A549 (cell line): Measurements from ENCODE around the gene DCXR. TPM values are rescaled to one million over a fixed set of nuclear protein-coding genes. Genes with fewer than 3 reads are reported as not detected.

Source experiments
- ATAC-seq, 2 experiments: fragments of 200-7000 bp in 1 of 2; fragments of >200 bp in 1 of 2; cut with Nextera tagmentation in 1 of 2; cut with Tn5 transposase in 1 of 2; 3 replicates each; pipeline versions ENCODE4 v1.8.0 to v1.9.1; 2018 to 2020; ENCODE audit warnings: mild to moderate bottlenecking in 1 of 2, moderate library complexity in 1 of 2
- CTCF ChIA-PET: fragments of 300-600 bp; sonication (Branson Sonifier 250); formaldehyde crosslinking; extraction: SDS; loops from one replicate; lab custom pipeline; 2021; ENCODE audit warnings: antibody characterized with exemption, inconsistent platforms; lab: Yijun Ruan, JAX
- POLR2A ChIA-PET: fragments of 350-600 bp; formaldehyde crosslinking; extraction: SDS; loops from one replicate; lab custom pipeline; 2021; ENCODE audit warnings: antibody characterized with exemption, inconsistent platforms; lab: Yijun Ruan, JAX
- DNase-seq, 2 experiments: peaks; one replicate each; pipeline versions ENCODE4 v3.0.0 to v3.0.0-alpha.2; 2011 to 2016; ENCODE audit warnings: low read depth in 1 of 2, low spot score in 1 of 2
- FAIRE-seq: peaks from 2 replicates; lab custom pipeline; 2011; peaks lifted over from hg19 to GRCh38; lab: Jason Lieb, UNC
- H3K27ac ChIP-seq, 2 experiments: fragments of >200 bp; sonication (Bioruptor Twin); formaldehyde crosslinking; 3 replicates each; pipeline ENCODE4 v1.5.1; 2016 to 2017
- H3K4me1 ChIP-seq: fragments of >200 bp; sonication (Bioruptor Twin); formaldehyde crosslinking; 3 replicates; pipeline ENCODE4 v1.6.1; 2016
- H3K4me2 ChIP-seq: fragments of >200 bp; sonication (Bioruptor Twin); formaldehyde crosslinking; 3 replicates; pipeline ENCODE4 v1.6.1; 2016
- H3K4me3 ChIP-seq: fragments of >200 bp; sonication (Bioruptor Twin); formaldehyde crosslinking; 3 replicates; pipeline ENCODE4 v1.5.1; 2016
- H3K9me3 ChIP-seq: fragments of >200 bp; sonication (Bioruptor Twin); formaldehyde crosslinking; 3 replicates; pipeline ENCODE4 v1.6.1; 2016
- BHLHE40 ChIP-seq: IDR thresholded peaks from 2 replicates; pipeline ENCODE4 v1.6.1; 2012; ENCODE audit warnings: low read depth, low read length, inconsistent platforms
- CBX2 ChIP-seq: fragments of 200-600 bp; sonication (generic); IDR thresholded peaks from 2 replicates; pipeline ENCODE4 v1.6.1; 2016; ENCODE audit warnings: low read depth, mild to moderate bottlenecking, borderline replicate concordance
- CEBPB ChIP-seq, 2 experiments: fragments of >200 bp in 1 of 2; sonication (Bioruptor Twin) in 1 of 2; formaldehyde crosslinking in 1 of 2; IDR thresholded peaks; 2 replicates each; pipeline ENCODE4 v1.6.1; 2012 to 2016
- FOSL2 ChIP-seq, 2 experiments: fragments of 450-650 bp in 1 of 2; fragments of >200 bp in 1 of 2; sonication (Bioruptor Twin) in 1 of 2; formaldehyde crosslinking; IDR thresholded peaks; 2 replicates each; pipeline versions ENCODE4 v1.5.0 to v1.6.1; 2016 to 2020; ENCODE audit warnings: mild to moderate bottlenecking in 1 of 2, moderate library complexity in 1 of 2
- FOXS1 ChIP-seq: fragments of 250-450 bp; sonication (Bioruptor Pico); IDR thresholded peaks from 2 replicates; pipeline ENCODE4 v1.5.0; 2020; ENCODE audit warnings: mild to moderate bottlenecking, moderate library complexity
- HOXA7 ChIP-seq: fragments of 250-450 bp; sonication (Bioruptor Pico); IDR thresholded peaks from 2 replicates; pipeline ENCODE4 v1.5.0; 2020; ENCODE audit warnings: mild to moderate bottlenecking, moderate library complexity
- JUNB ChIP-seq: fragments of >200 bp; sonication (Bioruptor Twin); formaldehyde crosslinking; IDR thresholded peaks from 2 replicates; pipeline ENCODE4 v1.6.1; 2016
- POLR2A ChIP-seq: IDR thresholded peaks from 2 replicates; pipeline ENCODE4 v1.6.1; 2012; ENCODE audit warnings: mild to moderate bottlenecking, low read length
- RAD21 ChIP-seq, 2 experiments: fragments of >200 bp in 1 of 2; sonication (Bioruptor Twin) in 1 of 2; formaldehyde crosslinking in 1 of 2; IDR thresholded peaks in 1 of 2; conservative IDR thresholded peaks in 1 of 2; 2 replicates in 1 of 2; 3 replicates in 1 of 2; pipeline ENCODE4 v1.6.1; 2012 to 2018; ENCODE audit warnings: inconsistent platforms in 1 of 2
- SREBF2 ChIP-seq: fragments of 450-650 bp; IDR thresholded peaks from 2 replicates; pipeline ENCODE4 v1.6.1; 2014; ENCODE audit warnings: mild to moderate bottlenecking, moderate library complexity
- ZFP36 ChIP-seq: fragments of 450-650 bp; IDR thresholded peaks from 2 replicates; pipeline ENCODE4 v1.6.1; 2014; ENCODE audit warnings: borderline replicate concordance; ENCODE audit not compliant: partially characterized antibody
- ZNF302 ChIP-seq: fragments of 250-450 bp; sonication (Bioruptor Pico); IDR thresholded peaks from 2 replicates; pipeline ENCODE4 v1.9.0; 2021; ENCODE audit warnings: inconsistent platforms, mild to moderate bottlenecking, moderate library complexity
- WGBS: methylation state at CpG from one replicate; pipeline ENCODE4 v1.1.6; 2017; ENCODE audit errors: missing lambda C conversion rate; 5-methylcytosine and 5-hydroxymethylcytosine counted together
- polyA plus RNA-seq, 4 experiments: library from polyadenylated mRNA; depleted of rRNA in 3 of 4; stranded (reverse); fragments of >200 nt; fragmentation: RNase III in 1 of 4; extraction: RNeasy Plus Mini Kit Qiagen cat#74134 plus additional on column Dnase treatment in 1 of 4; gene quantifications; 2 replicates in 3 of 4; 3 replicates in 1 of 4; pipeline ENCODE4 v1.2.3, GENCODE V29; 2011 to 2017
- TF ChIP-seq, protein P1 (sequence below): IDR thresholded peaks from 2 replicates; pipeline ENCODE4 v1.6.1; 2012
- TF ChIP-seq, protein P2 (sequence below): fragments of >200 bp; sonication (Bioruptor Twin); formaldehyde crosslinking; IDR thresholded peaks from 3 replicates; pipeline ENCODE4 v1.6.1; 2016
- TF ChIP-seq, protein P3 (sequence below): fragments of 250-450 bp; sonication (Bioruptor Pico); IDR thresholded peaks from 2 replicates; pipeline ENCODE4 v1.5.0; 2021; ENCODE audit warnings: mild to moderate bottlenecking, moderate library complexity, borderline replicate concordance
- TF ChIP-seq, protein P4 (sequence below): fragments of 200-600 bp; sonication (generic); IDR thresholded peaks from 2 replicates; pipeline ENCODE4 v1.6.1; 2016; ENCODE audit warnings: antibody characterized with exemption, mild to moderate bottlenecking, moderate library complexity
- TF ChIP-seq, protein P5 (sequence below): IDR thresholded peaks from 2 replicates; pipeline ENCODE4 v1.6.1; 2012; ENCODE audit warnings: low read depth, borderline replicate concordance

DCXR gene
- polyA plus RNA-seq, 2 of the 4 experiments (the other 2 are of a cell fraction), result 39.3 to 70.7 TPM

DNA sequence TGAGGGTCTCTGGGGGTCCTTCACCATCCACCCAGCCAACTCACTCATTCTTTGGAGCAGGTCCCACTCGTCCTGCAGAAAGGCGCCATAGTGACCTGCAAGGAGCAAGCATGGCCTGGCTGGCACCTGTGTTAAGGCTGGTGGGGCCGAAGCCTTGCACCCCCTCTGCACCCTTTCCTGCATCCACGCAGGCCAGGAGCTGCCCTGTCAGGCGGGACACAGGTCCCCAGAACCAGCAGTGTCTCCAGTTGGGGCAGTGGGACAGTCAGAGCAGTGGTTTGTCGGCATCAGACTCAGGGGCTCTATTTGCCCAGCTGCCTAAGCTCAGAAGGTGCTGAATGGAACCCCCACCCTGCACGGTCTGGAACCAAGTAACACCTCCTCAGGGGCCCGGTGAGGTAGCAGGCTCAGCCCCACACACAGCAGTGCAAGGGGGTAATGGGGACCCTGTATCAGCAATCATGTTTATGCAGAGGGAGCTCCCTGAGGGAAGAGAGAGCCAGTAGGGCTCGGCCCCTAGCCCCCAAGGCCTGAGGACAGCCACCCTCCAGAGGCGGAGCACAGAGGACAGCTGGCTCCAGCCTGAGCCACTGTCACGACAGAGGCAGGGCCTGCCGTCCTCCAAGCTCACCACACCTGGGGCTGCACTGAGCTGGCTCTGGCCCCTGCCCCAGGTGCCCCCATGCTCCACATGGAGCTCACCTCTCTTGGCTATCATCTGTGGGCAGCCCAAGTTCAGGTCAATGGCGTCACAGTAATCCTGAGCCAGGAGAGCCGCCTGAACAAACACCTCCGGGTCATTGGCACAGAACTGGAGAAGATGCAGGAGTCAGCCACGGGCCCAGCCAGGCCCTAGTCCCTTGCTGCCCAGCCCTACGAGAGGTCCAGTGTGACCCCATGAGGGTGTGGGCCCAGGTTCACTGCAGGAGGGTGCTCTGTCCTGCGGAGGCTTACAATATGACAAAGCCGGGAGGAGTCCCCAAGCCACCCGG lies 26.2 kb upstream of the DCXR start:
- WGBS, result 81% methylated on average over 19 of the region's 20 CpGs
- H3K4me3 ChIP-seq, result peak overlapping the region; percentile 94; the same call in 1 of the 3 replicates
- H3K4me1 ChIP-seq, result peaks cover 19% of the 10 kb centered on the region
- ATAC-seq (no peak), FAIRE-seq (no peak), DNase-seq (no peak)
- no peaks in the 10 kb centered on the region for H3K9me3 ChIP-seq
- TF ChIP-seq CBX2, result no peak
- TF ChIP-seq, protein P1, sequence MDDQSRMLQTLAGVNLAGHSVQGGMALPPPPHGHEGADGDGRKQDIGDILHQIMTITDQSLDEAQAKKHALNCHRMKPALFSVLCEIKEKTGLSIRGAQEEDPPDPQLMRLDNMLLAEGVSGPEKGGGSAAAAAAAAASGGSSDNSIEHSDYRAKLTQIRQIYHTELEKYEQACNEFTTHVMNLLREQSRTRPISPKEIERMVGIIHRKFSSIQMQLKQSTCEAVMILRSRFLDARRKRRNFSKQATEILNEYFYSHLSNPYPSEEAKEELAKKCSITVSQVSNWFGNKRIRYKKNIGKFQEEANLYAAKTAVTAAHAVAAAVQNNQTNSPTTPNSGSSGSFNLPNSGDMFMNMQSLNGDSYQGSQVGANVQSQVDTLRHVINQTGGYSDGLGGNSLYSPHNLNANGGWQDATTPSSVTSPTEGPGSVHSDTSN, result no peak
- no peak for TF ChIP-seq ZNF302 (CRISPR knock-in tag)
- H3K27ac ChIP-seq, result no peak overlapping the region
- H3K4me2 ChIP-seq, result peak overlapping the region; percentile 99
- ChIA-PET CTCF (interaction anchor here (1.1 to 21.7 kb wide), 6 partner anchors 9 to 104 kb away, joined by 3 to 191 read pairs (median 16); partner anchors contain the start of genes DCXR, GPS1, NOTUM and RAC3), POLR2A (interaction anchor here (1.0 to 3.1 kb wide), 3 partner anchors 35 to 41 kb away, joined by 3 to 11 read pairs (median 4); partner anchors contain the start of genes CENPX, FASN and LRRC45)

DNA sequence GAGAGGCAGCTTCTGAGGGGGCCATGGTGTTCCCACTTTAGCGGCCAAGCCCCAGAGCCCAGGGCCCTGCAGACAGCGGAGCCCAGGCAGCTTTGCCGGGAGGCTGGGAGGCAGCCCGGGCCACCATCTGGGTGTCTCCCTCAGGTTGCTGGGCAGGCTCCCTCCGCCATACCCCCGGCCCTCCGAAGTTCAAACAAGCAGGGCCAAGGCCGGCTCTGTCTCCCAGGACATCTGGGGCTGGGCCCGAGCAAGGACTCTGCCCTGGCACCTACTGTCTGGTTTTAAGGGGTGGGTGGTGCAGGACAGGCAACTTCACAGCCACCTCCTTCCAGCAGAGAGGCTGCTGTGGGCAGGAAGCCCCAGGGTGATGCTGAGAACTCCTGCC lies 25.5 kb upstream of the DCXR start:
- DNase-seq, result no peak
- ATAC-seq, result no peak
- no peak overlapping the region for H3K4me2 ChIP-seq
- H3K9me3 ChIP-seq, result no peaks in the 10 kb centered on the region
- ChIA-PET POLR2A (interaction anchor here (1.0 kb wide), 1 partner anchor 36 kb away, joined by 4 read pairs; no protein-coding TSS in a partner anchor), CTCF (interaction anchor here (0.6 to 21.7 kb wide), 5 partner anchors 25 to 103 kb away, joined by 3 to 191 read pairs (median 13); partner anchors contain the start of genes DCXR, NOTUM and RAC3)
- no peak overlapping the region for H3K27ac ChIP-seq
- H3K4me1 ChIP-seq, result peaks cover 19% of the 10 kb centered on the region
- TF ChIP-seq, protein P2, sequence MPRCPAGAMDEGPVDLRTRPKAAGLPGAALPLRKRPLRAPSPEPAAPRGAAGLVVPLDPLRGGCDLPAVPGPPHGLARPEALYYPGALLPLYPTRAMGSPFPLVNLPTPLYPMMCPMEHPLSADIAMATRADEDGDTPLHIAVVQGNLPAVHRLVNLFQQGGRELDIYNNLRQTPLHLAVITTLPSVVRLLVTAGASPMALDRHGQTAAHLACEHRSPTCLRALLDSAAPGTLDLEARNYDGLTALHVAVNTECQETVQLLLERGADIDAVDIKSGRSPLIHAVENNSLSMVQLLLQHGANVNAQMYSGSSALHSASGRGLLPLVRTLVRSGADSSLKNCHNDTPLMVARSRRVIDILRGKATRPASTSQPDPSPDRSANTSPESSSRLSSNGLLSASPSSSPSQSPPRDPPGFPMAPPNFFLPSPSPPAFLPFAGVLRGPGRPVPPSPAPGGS, result no peak
- no peak for TF ChIP-seq SREBF2
- FAIRE-seq, result no peak
- no peak overlapping the region for H3K4me3 ChIP-seq
- WGBS, result 94% methylated on average over 9 of the region's 9 CpGs

DNA sequence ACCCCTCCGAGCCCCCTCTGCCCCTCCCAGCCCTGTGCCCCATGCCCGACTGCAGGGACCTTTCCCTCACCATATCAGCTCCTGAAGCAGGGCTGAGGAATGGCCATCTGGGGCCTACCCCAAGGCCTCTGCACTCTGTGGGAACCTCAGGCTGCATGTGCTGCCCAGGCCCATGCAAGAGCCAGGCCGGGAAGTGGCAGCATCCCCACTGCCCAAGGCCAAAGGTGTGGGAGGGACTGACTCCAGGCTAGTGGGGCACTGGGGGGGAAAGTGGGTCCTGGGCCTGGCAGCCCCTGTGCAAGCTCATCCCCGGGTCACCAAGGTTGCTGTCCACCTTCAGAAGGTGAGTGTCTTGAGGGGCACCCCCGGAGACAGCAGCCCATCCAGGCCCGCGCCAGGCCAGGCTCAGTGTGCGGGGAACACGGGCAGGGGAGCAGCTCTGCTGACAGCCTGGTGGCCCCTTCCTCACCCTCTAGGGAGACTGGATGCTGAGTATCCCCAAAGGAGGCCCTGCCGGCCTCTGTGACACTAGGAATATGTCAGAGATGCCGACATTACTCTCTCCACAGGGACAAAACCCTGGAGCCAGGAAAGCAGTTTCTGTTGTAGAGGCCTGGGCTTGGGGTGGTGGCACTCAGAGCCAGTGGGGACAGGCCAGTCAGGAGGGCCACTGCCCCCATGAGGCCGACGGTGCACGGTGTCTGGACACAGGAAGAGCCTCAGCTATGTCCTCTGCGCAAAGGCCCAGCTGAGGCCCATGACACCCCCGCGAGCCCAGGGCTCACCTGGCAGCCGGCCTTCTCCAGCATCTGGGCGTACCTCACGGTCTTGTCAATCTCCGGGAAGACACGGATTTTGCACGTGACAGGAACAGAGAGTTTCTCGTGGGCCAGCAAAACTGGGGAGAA lies 24.8 kb upstream of the DCXR start:
- Histone ChIP-seq H3K9me3 (no peaks in the 10 kb centered on the region), H3K27ac (no peak overlapping the region), H3K4me1 (peaks cover 19% of the 10 kb centered on the region), H3K4me2 (no peak overlapping the region), H3K4me3 (no peak overlapping the region)
- 89% methylated on average over 20 of the region's 24 CpGs for WGBS
- CTCF ChIA-PET, result interaction anchor here (0.6 to 21.7 kb wide), 7 partner anchors 10 to 102 kb away, joined by 3 to 191 read pairs (median 3); partner anchors contain the start of genes DCXR, GPS1, NOTUM and RAC3
- ATAC-seq, result peak; percentile 27 to 33; a peak in 4 of 6 replicates
- no peak for DNase-seq
- FAIRE-seq, result no peak
- POLR2A ChIA-PET, result interaction anchor here (1.0 kb wide), 1 partner anchor 36 kb away, joined by 4 read pairs; no protein-coding TSS in a partner anchor
- no peak for TF ChIP-seq RAD21 (conservative IDR thresholded peaks at IDR 0.05 in 1 of 2, IDR thresholded peaks at IDR 0.05 in 1 of 2)
- no peak for TF ChIP-seq CEBPB (IDR thresholded peaks at IDR 0.05)
- TF ChIP-seq, protein P3, sequence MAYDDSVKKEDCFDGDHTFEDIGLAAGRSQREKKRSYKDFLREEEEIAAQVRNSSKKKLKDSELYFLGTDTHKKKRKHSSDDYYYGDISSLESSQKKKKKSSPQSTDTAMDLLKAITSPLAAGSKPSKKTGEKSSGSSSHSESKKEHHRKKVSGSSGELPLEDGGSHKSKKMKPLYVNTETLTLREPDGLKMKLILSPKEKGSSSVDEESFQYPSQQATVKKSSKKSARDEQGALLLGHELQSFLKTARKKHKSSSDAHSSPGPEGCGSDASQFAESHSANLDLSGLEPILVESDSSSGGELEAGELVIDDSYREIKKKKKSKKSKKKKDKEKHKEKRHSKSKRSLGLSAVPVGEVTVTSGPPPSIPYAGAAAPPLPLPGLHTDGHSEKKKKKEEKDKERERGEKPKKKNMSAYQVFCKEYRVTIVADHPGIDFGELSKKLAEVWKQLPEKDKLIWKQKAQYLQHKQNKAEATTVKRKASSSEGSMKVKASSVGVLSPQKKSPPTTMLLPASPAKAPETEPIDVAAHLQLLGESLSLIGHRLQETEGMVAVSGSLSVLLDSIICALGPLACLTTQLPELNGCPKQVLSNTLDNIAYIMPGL (CRISPR knock-in tag), result no peak
- no peak for TF ChIP-seq FOSL2 (IDR thresholded peaks at IDR 0.05)
- no peak for TF ChIP-seq FOSL2 (CRISPR knock-in tag; IDR thresholded peaks at IDR 0.05)
- no peak for TF ChIP-seq POLR2A
- TF ChIP-seq BHLHE40, result no peak
- TF ChIP-seq, protein P4, sequence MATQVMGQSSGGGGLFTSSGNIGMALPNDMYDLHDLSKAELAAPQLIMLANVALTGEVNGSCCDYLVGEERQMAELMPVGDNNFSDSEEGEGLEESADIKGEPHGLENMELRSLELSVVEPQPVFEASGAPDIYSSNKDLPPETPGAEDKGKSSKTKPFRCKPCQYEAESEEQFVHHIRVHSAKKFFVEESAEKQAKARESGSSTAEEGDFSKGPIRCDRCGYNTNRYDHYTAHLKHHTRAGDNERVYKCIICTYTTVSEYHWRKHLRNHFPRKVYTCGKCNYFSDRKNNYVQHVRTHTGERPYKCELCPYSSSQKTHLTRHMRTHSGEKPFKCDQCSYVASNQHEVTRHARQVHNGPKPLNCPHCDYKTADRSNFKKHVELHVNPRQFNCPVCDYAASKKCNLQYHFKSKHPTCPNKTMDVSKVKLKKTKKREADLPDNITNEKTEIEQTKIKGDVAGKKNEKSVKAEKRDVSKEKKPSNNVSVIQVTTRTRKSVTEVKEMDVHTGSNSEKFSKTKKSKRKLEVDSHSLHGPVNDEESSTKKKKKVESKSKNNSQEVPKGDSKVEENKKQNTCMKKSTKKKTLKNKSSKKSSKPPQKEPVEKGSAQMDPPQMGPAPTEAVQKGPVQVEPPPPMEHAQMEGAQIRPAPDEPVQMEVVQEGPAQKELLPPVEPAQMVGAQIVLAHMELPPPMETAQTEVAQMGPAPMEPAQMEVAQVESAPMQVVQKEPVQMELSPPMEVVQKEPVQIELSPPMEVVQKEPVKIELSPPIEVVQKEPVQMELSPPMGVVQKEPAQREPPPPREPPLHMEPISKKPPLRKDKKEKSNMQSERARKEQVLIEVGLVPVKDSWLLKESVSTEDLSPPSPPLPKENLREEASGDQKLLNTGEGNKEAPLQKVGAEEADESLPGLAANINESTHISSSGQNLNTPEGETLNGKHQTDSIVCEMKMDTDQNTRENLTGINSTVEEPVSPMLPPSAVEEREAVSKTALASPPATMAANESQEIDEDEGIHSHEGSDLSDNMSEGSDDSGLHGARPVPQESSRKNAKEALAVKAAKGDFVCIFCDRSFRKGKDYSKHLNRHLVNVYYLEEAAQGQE, result no peak
- no peak for TF ChIP-seq JUNB
- TF ChIP-seq, protein P5, sequence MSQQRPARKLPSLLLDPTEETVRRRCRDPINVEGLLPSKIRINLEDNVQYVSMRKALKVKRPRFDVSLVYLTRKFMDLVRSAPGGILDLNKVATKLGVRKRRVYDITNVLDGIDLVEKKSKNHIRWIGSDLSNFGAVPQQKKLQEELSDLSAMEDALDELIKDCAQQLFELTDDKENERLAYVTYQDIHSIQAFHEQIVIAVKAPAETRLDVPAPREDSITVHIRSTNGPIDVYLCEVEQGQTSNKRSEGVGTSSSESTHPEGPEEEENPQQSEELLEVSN, result no peak
- no peak for TF ChIP-seq ZFP36
- TF ChIP-seq HOXA7 (CRISPR knock-in tag), result no peak
- TF ChIP-seq FOXS1 (CRISPR knock-in tag), result no peak
